ENCODE results near the gene DIO2. TPM values are rescaled to one million over a fixed set of nuclear protein-coding genes. Genes with fewer than 3 reads are reported as not detected.

The DIO2 gene
- total RNA-seq, result 10 to 100 TPM; 11.6 to 20.0 (median 18.4) TPM

- 1 to 17% methylated on average over 5 to 6 of the region's 17 CpGs for WGBS, 2 donors (ENCODE audit: low coverage in 1 of 2)
- Histone ChIP-seq H3K27ac (peak within 1 kb of the TSS in 2 of 4 donors; percentile 6 to 15), H3K9me3 (no peaks in the 10 kb centered on the region), H3K4me3 (peak within 1 kb of the TSS; percentile 40 to 47), H3K4me1 (peaks cover 0 to 14% (median 0%) of the 10 kb centered on the region in 3 donors), H3K27me3 (no peaks in the 10 kb centered on the region), H3K36me3 (no peaks in the 10 kb centered on the region)
- TF ChIP-seq EP300 (IDR thresholded peaks at IDR 0.05) (no peak), POLR2A (IDR thresholded peaks at IDR 0.05) (no peak), POLR2AphosphoS5 (IDR thresholded peaks at IDR 0.05) (peak; percentile 26), CTCF (IDR thresholded peaks at IDR 0.05) (no peak)
- ATAC-seq, result no peak
These were observed at the start of gene DIO2 for GRCh38 chr14:80211153-80212022. DIO2 (minus strand) TSS chr14:80211504; CDS start chr14:80211472, 32 bp downstream.

- Histone ChIP-seq H3K4me3 (no peak overlapping the region), H3K36me3 (no peaks in the 10 kb centered on the region), H3K9me3 (no peaks in the 10 kb centered on the region), H3K27me3 (no peaks in the 10 kb centered on the region), H3K4me1 (peaks cover 0 to 3% (median 0%) of the 10 kb centered on the region in 3 donors), H3K27ac (peak overlapping the region in 3 of 4 donors; percentile 1 to 38 (median 26))
- no peak for TF ChIP-seq POLR2A (IDR thresholded peaks at IDR 0.05)
- peak; percentile 26 for TF ChIP-seq POLR2AphosphoS5 (IDR thresholded peaks at IDR 0.05)
- no peak for ATAC-seq
- WGBS, 2 donors (ENCODE audit: low coverage in 1 of 2), result 65 to 75% methylated on average over 5 of the region's 5 CpGs
These were observed 49.3 kb upstream of the DIO2 start for GRCh38 chr14:80260645-80261044.

GRCh38 chr14:80239631-80240030 lies 28.3 kb upstream of the DIO2 start:
- ATAC-seq, result no peak
- H3K27me3 ChIP-seq, result no peaks in the 10 kb centered on the region
- WGBS, 2 donors (ENCODE audit: low coverage in 1 of 2), result 78 to 88% methylated on average over 2 of the region's 2 CpGs
- H3K4me1 ChIP-seq, result no peaks in the 10 kb centered on the region
- H3K27ac ChIP-seq, result no peak overlapping the region
- H3K9me3 ChIP-seq, result peaks cover 0 to 23% (median 0%) of the 10 kb centered on the region in 3 donors
- H3K36me3 ChIP-seq, result no peaks in the 10 kb centered on the region
- H3K4me3 ChIP-seq, result no peak overlapping the region
- TF ChIP-seq POLR2A (IDR thresholded peaks at IDR 0.05) (no peak), POLR2AphosphoS5 (IDR thresholded peaks at IDR 0.05) (no peak), EP300 (IDR thresholded peaks at IDR 0.05) (no peak)

GRCh38 chr14:80237143-80237542 lies 25.8 kb upstream of the DIO2 start:
- H3K9me3 ChIP-seq, result peaks cover 0 to 22% (median 0%) of the 10 kb centered on the region in 3 donors
- TF ChIP-seq POLR2AphosphoS5 (IDR thresholded peaks at IDR 0.05) (no peak), EP300 (IDR thresholded peaks at IDR 0.05) (no peak), POLR2A (IDR thresholded peaks at IDR 0.05) (no peak), CTCF (IDR thresholded peaks at IDR 0.05) (no peak)
- H3K4me1 ChIP-seq, result no peaks in the 10 kb centered on the region
- no peak overlapping the region for H3K4me3 ChIP-seq
- 85 to 86% methylated on average over 2 to 3 of the region's 3 CpGs for WGBS, 2 donors (ENCODE audit: low coverage in 1 of 2)
- ATAC-seq, result no peak
- H3K36me3 ChIP-seq, result no peaks in the 10 kb centered on the region
- no peak overlapping the region for H3K27ac ChIP-seq
- H3K27me3 ChIP-seq, result no peaks in the 10 kb centered on the region

GRCh38 chr14:80233470-80234089 lies 22.3 kb upstream of the DIO2 start:
- H3K4me1 ChIP-seq, result no peaks in the 10 kb centered on the region
- H3K27ac ChIP-seq, result no peak overlapping the region
- TF ChIP-seq CTCF (IDR thresholded peaks at IDR 0.05), result no peak
- TF ChIP-seq POLR2A (IDR thresholded peaks at IDR 0.05), result no peak
- no peak for TF ChIP-seq POLR2AphosphoS5 (IDR thresholded peaks at IDR 0.05)
- TF ChIP-seq EP300 (IDR thresholded peaks at IDR 0.05), result no peak
- H3K4me3 ChIP-seq, result no peak overlapping the region
- no peak for ATAC-seq
- H3K36me3 ChIP-seq, result no peaks in the 10 kb centered on the region
- WGBS, 2 donors (ENCODE audit: low coverage in 1 of 2), result 80 to 84% methylated on average over 1 to 2 of the region's 2 CpGs
- peaks cover 0 to 34% (median 0%) of the 10 kb centered on the region in 3 donors for H3K9me3 ChIP-seq
- no peaks in the 10 kb centered on the region for H3K27me3 ChIP-seq
